C4-2B (cell line): ENCODE measurements around the gene TMEM266.

Experiments used
- H3K27ac ChIP-seq: fragments of 450-650 bp; 2 replicates; pipeline ENCODE4 v1.5.1; 2017
- ZFX ChIP-seq: fragments of 450-650 bp; IDR thresholded peaks from 2 replicates; pipeline ENCODE4 v1.6.1; 2017
- TF ChIP-seq, protein P1 (sequence below): fragments of 450-650 bp; conservative IDR thresholded peaks from 2 replicates; pipeline ENCODE4 v1.5.1; 2017; ENCODE audit warnings: mild to moderate bottlenecking

Gene TMEM266

DNA sequence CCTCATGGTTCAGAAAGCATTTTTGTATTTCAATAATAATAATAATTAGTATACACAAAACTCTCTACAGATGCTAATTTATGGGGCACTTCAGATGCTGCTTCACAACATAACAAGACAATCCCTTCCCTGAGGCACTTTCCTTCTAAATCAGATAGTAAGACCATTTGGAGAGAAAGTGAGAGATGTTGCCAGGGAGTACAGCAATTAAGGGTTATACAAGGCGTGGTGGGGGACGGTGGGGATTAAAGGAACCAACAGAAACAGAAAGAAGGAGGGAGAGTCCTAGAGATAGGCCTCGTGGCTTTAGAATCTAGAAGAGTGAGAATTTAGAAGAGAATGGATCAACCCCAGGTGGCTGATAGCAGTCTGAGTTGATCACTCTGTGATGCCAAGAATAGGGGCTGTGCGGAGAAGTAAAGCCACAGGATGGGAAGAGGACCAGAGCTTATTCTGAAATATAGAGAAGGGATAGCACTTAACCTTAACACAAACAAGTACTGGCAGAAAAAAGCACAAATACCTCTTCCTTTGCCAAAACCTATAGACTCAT is 174.6 kb downstream of the TMEM266 start:
- TF ChIP-seq ZFX = no peak
- peak overlapping the region; percentile 63; the same call in 1 of the 2 replicates for H3K27ac ChIP-seq

DNA sequence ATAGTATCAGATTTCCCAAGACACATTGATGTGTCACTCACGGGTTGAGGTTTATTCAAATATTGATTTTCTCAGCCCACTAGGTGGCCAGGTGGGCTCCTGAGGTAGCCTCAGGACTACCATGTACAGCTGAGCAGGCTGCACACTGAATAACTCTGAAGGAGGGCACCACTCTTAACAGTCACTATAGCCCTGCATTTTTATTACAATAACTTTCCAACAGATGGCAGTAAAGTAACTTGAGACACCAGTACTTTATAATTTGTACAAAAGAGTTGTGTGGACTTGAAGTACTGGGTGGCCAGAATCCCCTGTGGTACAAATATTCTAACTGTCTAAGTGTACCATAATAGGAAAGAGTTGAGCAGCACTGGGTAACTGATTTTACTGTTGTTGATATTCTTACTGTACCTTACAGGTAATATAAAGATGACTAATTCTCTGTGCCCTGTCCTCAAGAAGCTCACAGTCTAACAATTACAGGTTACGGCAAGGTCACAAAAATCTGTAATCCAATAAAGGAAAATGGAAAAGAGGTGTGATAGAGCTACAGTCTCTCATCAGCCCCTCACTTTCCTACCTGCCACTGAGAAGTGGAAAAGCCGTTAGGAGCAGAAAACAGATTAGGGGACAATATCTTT is 175.5 kb downstream of the TMEM266 start:
- no peak for TF ChIP-seq ZFX
- TF ChIP-seq, protein P1, sequence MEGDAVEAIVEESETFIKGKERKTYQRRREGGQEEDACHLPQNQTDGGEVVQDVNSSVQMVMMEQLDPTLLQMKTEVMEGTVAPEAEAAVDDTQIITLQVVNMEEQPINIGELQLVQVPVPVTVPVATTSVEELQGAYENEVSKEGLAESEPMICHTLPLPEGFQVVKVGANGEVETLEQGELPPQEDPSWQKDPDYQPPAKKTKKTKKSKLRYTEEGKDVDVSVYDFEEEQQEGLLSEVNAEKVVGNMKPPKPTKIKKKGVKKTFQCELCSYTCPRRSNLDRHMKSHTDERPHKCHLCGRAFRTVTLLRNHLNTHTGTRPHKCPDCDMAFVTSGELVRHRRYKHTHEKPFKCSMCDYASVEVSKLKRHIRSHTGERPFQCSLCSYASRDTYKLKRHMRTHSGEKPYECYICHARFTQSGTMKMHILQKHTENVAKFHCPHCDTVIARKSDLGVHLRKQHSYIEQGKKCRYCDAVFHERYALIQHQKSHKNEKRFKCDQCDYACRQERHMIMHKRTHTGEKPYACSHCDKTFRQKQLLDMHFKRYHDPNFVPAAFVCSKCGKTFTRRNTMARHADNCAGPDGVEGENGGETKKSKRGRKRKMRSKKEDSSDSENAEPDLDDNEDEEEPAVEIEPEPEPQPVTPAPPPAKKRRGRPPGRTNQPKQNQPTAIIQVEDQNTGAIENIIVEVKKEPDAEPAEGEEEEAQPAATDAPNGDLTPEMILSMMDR = peak; percentile 83
- peak overlapping the region; percentile 63; the same call in 1 of the 2 replicates for H3K27ac ChIP-seq

DNA sequence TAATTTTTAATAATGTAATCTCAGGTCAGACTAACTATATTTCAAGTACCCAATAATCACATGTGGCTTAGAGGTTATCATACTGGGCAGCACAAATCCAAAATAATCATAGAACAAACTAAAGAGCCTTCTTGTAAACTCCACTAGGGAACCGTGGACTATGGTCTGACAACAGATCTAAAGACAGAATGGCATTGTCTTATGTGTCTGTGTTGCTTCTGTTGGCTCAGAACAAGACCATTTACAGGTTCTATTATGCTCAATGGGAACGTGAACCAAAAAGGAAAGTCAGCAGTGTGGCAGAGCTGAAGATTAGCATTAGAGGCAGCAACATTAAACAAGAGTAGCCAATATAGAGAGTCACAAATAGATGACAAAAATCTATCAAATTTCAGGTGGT is 176.6 kb downstream of the TMEM266 start:
- no peak for TF ChIP-seq ZFX
- TF ChIP-seq, protein P1 = no peak
- no peak overlapping the region for H3K27ac ChIP-seq

DNA sequence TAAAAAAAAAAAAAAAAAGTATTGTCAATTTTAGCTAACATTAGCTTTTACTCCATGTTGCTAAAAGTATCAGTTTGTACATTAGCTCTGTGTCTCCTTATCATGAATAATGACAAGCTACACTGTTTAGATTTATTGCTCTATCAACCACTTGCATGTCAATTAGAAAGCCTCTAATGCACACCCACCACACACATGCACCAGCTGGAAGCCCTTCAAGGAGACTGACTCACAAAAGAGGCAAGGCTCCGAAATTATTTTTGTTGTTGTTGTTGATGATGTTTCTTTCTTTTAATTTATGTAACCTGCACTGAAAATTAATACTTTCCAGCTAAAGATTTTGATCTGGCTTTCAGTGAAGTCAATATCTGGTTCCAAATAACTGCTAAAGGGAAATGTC is 180.0 kb downstream of the TMEM266 start:
- no peak for TF ChIP-seq ZFX
- TF ChIP-seq, protein P1 = no peak
- H3K27ac ChIP-seq = no peak overlapping the region

DNA sequence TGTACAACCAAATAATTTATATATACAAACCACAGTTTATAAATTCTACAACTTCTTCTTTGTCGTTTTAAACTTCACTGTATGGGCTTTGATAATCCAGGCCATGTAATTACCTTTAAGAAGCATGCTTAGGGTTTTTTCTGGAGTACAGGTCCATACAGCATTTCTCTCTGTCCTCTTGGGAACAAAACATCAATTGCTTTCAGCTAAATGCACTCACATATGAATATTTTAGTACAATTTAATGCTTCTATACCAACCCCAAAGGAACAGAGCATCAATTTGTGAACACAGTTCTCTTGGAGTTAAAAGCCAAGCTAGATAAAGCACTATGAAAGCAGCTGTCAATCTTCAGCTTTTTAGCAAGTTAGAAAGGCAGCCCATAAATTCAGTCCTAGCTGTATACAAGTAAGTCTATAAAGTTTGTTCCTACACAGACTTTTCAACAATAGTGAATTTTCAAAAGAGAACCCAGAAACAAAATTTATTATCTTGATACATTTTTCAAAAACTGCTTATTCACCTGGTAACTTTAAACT is 185.4 kb downstream of the TMEM266 start:
- TF ChIP-seq, protein P1 = no peak
- no peak for TF ChIP-seq ZFX
- H3K27ac ChIP-seq = no peak overlapping the region

DNA sequence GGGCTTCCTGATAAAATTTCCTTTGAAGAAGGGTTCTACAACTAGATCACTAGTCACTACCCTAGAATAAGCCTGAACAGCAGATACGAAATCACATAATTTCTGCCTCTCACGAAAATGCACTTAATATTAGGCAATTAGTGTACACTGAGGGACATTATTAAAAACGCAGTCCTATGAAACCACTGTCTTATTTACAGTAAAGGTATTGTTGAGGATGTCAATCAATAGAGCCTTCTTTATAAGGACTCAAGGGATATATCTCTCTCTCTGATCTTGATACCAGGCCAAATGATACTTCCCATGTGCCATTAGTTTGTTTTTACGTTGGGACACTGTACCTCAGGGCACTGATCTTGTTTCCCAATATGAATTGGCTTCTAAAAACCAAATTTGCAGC is 191.9 kb downstream of the TMEM266 start:
- TF ChIP-seq, protein P1 = no peak
- TF ChIP-seq ZFX = no peak
- H3K27ac ChIP-seq = no peak overlapping the region

DNA sequence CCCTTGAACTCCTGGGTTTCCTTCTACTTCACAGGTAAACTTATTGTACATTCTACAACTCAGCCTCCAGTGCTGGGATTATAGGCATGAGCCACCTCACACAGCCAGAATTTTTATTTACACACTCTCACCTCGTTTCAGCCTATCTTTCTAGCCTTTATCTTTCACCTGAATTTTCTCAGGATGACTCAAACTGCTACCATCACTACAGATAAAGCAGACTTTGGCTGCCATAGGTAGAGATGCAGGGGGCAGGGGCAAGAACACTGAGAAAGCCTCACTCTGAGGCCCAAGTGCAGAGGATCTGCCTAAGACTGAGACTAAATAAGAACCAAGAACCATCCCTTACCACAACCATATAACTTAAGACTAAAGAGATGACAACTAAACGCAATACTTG is 192.5 kb downstream of the TMEM266 start:
- TF ChIP-seq ZFX = no peak
- TF ChIP-seq, protein P1 = no peak
- H3K27ac ChIP-seq = no peak overlapping the region
